HG03469 (cell line): Measurements from ENCODE around the gene ABI3BP.

Experiments
- ATAC-seq: cut with Tn5 transposase; IDR thresholded peaks from one replicate; pipeline ENCODE4 v1.9.1; 2021; ENCODE audit warnings: mild to moderate bottlenecking, moderate library complexity, moderate number of reproducible peaks; ENCODE audit not compliant: unreplicated experiment

The ABI3BP gene

GRCh38 chr3:100702082-100702979 lies 290.9 kb downstream of the ABI3BP start:
- no peak for ATAC-seq

GRCh38 chr3:100700708-100701107 lies 292.5 kb downstream of the ABI3BP start:
- ATAC-seq: no peak
